Upper lobe of left lung (tissue), 6 donors: ENCODE data around the gene STAT4. TPM values are rescaled to one million over a fixed set of nuclear protein-coding genes. Genes with fewer than 3 reads are reported as not detected.

Source experiments
- ATAC-seq, 2 donors: fragments of 200-7000 bp; cut with Tn5 transposase; one replicate each; pipeline ENCODE4 v1.9.1; 2022; ENCODE audit warnings: mild to moderate bottlenecking in 2 of 2, moderate library complexity in 2 of 2; ENCODE audit not compliant: low FRiP score in 2 of 2
- DNase-seq, 2 donors: peaks; one replicate each; pipeline ENCODE4 v3.0.0-alpha.2; 2019 to 2020
- H3K27ac ChIP-seq, 4 donors: fragments of 200-600 bp; sonication (generic); one replicate each; pipeline ENCODE4 v1.5.1; 2016 to 2019
- H3K27me3 ChIP-seq, 4 donors: fragments of 200-600 bp; sonication (generic); one replicate each; pipeline ENCODE4 v1.5.1; 2017 to 2019
- H3K36me3 ChIP-seq, 4 donors: fragments of 200-600 bp; sonication (generic); one replicate each; pipeline ENCODE4 v1.5.1; 2016 to 2019
- H3K4me1 ChIP-seq, 4 donors: fragments of 200-600 bp; sonication (generic); one replicate each; pipeline ENCODE4 v1.5.1; 2018 to 2019
- H3K4me3 ChIP-seq, 4 donors: fragments of 200-600 bp; sonication (generic); one replicate each; pipeline ENCODE4 v1.5.1; 2017 to 2019; ENCODE audit warnings: mild to moderate bottlenecking in 2 of 4, moderate library complexity in 1 of 4
- H3K9me3 ChIP-seq, 4 donors: fragments of 200-600 bp; sonication (generic); one replicate each; pipeline ENCODE4 v1.5.1; 2018 to 2019
- EP300 ChIP-seq, 4 donors: sonication (generic); formaldehyde crosslinking; IDR thresholded peaks; one replicate each; pipeline ENCODE4 v1.5.1; 2017; ENCODE audit warnings: antibody characterized with exemption in 4 of 4, control low read depth in 2 of 4
- POLR2A ChIP-seq, 4 donors: fragments of 450-650 bp; IDR thresholded peaks; one replicate each; pipeline ENCODE4 v1.5.1; 2016 to 2017; ENCODE audit warnings: antibody characterized with exemption in 4 of 4, mild to moderate bottlenecking in 2 of 4
- POLR2AphosphoS5 ChIP-seq, 2 donors: sonication (generic); formaldehyde crosslinking; IDR thresholded peaks; one replicate each; pipeline ENCODE4 v1.5.1; 2017; ENCODE audit warnings: antibody characterized with exemption in 2 of 2
- WGBS, 2 donors: methylation state at CpG; one replicate each; pipeline ENCODE4 v1.1.5; 2017 to 2018; 5-methylcytosine and 5-hydroxymethylcytosine counted together
- total RNA-seq, 6 donors: library from RNA; depleted of rRNA in 4 of 6; stranded (reverse); fragments of >200 nt in 4 of 6; gene quantifications; one replicate each; pipeline versions ENCODE4 v1.1.0 to v1.2.1, GENCODE V29; 2016 to 2021
- TF ChIP-seq, protein P1 (sequence below), 6 experiments: fragments of 450-650 bp in 4 of 6; fragments of 200-600 bp in 2 of 6; sonication (generic) in 2 of 6; IDR thresholded peaks; one replicate each; pipeline ENCODE4 v1.5.1; 2016 to 2019; ENCODE audit warnings: antibody characterized with exemption in 6 of 6
- donor health status: DM: no; HTN: no; CAD: no; lungs with moderate emphysema.
- donor health status: DM: no; HTN: yes; CAD: no; lungs with severe emphysema.

The STAT4 gene
- total RNA-seq, 6 donors from 2014 or later = 3.6 to 11.9 (median 6.0) TPM

DNA sequence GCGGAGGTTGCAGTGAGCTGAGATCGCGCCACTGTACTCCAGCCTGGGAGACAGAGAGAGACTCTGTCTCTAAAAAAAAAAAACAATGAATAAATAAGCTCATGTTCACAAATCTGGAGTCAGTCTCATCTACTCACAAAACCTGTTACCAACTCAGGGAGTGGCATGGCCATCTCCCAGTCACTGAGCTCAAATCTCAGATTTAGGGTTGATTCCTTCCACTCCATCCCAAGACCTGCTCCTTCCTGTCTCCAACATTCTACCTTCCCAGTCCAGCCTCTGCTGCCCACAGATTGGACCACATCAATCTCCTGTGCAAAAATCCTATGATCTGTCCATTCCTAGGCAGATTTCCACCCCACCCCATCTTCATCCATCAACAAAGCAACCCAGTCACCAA lies 138.4 kb downstream of the STAT4 start:
- TF ChIP-seq POLR2A (IDR thresholded peaks at IDR 0.05) = no peak
- Histone ChIP-seq H3K4me3 (peak overlapping the region in 3 of 4 donors; percentile 81 to 88 (median 87)), H3K4me1 (peaks cover 33 to 53% (median 41%) of the 10 kb centered on the region in 4 donors), H3K27me3 (no peaks in the 10 kb centered on the region), H3K36me3 (peaks cover under 1 to 31% (median 10%) of the 10 kb centered on the region in 4 donors), H3K27ac (peak overlapping the region; percentile 90 to 97 (median 93)), H3K9me3 (no peaks in the 10 kb centered on the region)
- 43 to 94% methylated on average over 3 of the region's 3 CpGs for WGBS, 2 donors
- no peak for DNase-seq
- ATAC-seq = no peak

- H3K27me3 ChIP-seq = no peaks in the 10 kb centered on the region
- H3K4me1 ChIP-seq = peaks cover 33 to 53% (median 41%) of the 10 kb centered on the region in 4 donors
- peak overlapping the region in 2 of 4 donors; percentile 87 to 88 for H3K4me3 ChIP-seq
- DNase-seq (no peak), ATAC-seq (no peak)
- 76 to 77% methylated on average over 12 to 14 of the region's 14 CpGs for WGBS, 2 donors
- H3K9me3 ChIP-seq = no peaks in the 10 kb centered on the region
- H3K27ac ChIP-seq = peak overlapping the region in 1 of 4 donors; percentile 95
- TF ChIP-seq POLR2AphosphoS5 (IDR thresholded peaks at IDR 0.05) = no peak
- TF ChIP-seq, protein P1, sequence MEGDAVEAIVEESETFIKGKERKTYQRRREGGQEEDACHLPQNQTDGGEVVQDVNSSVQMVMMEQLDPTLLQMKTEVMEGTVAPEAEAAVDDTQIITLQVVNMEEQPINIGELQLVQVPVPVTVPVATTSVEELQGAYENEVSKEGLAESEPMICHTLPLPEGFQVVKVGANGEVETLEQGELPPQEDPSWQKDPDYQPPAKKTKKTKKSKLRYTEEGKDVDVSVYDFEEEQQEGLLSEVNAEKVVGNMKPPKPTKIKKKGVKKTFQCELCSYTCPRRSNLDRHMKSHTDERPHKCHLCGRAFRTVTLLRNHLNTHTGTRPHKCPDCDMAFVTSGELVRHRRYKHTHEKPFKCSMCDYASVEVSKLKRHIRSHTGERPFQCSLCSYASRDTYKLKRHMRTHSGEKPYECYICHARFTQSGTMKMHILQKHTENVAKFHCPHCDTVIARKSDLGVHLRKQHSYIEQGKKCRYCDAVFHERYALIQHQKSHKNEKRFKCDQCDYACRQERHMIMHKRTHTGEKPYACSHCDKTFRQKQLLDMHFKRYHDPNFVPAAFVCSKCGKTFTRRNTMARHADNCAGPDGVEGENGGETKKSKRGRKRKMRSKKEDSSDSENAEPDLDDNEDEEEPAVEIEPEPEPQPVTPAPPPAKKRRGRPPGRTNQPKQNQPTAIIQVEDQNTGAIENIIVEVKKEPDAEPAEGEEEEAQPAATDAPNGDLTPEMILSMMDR (IDR thresholded peaks at IDR 0.05) = no peak
- no peak for TF ChIP-seq EP300 (IDR thresholded peaks at IDR 0.05)
- TF ChIP-seq POLR2A (IDR thresholded peaks at IDR 0.05) = no peak
- H3K36me3 ChIP-seq = peaks cover 12 to 42% (median 22%) of the 10 kb centered on the region in 4 donors
Measured at GRCh38 chr2:191010887-191011885, 139.6 kb downstream of the STAT4 start.

DNA sequence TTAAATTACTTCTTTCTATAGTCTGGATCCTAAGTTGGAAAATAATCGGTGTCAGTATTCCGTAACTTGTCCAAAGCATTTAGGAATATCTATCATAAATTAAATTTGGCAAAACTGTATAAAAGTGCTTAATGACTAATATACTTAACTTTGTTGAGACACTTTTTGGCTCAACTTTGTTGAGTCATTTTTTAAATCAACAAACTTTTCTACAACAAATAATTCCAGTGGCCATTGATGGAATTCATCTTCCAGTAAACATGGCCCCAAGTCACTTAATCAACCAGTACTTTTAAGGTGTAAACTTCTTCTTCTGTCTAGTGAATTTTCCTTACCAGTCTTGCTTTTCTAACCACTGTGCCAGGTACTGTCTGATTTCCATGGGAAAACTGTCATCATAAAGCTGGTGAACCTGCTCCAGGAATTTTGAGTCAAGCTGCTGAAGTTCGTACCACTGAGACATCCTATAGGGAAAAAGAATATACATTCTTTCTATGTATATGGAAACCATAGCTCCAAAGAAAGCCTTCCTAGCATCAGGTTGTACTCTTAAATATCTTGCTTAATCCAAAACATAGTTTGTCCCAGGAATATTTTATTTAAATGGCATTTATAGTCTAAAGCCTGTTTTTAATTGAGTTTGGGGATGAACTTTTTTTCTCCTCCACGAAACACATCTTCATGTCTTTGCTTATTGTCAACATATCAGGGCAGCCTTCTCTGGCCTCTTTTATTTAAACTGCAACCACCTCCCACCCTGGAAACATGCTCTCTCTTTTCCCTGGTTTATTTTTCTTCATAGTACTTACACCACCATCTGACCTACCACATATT lies 141.0 kb downstream of the STAT4 start:
- TF ChIP-seq POLR2A (IDR thresholded peaks at IDR 0.05) = no peak
- TF ChIP-seq POLR2AphosphoS5 (IDR thresholded peaks at IDR 0.05) = no peak
- TF ChIP-seq, protein P1 (IDR thresholded peaks at IDR 0.05) = no peak
- no peak for TF ChIP-seq EP300 (IDR thresholded peaks at IDR 0.05)
- ATAC-seq (no peak), DNase-seq (no peak)
- no peaks in the 10 kb centered on the region for H3K9me3 ChIP-seq
- no peaks in the 10 kb centered on the region for H3K27me3 ChIP-seq
- H3K4me3 ChIP-seq = no peak overlapping the region
- H3K4me1 ChIP-seq = peaks cover 30 to 50% (median 35%) of the 10 kb centered on the region in 4 donors
- peaks cover 16 to 56% (median 36%) of the 10 kb centered on the region in 4 donors for H3K36me3 ChIP-seq
- no peak overlapping the region for H3K27ac ChIP-seq
- 98% methylated on average over 4 of the region's 4 CpGs for WGBS, 2 donors

DNA sequence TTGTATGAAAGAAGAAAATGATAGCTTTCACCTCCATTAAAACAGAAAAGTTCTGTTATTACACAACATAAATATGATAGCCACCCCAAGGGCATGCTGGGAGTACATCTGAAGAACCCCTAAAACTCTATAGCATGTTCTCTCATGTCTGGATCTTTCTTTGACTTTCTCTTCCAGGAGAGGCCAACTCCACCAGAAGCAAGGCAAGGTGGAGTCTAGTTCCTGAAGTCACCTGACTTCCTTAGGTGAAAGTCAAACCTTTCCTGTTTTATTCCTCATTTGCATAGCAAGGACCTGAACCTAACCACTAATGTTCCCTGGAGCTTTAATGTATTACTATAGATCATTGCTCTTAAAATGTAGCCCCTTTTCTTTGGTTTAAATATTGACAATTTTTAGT lies 142.5 kb downstream of the STAT4 start:
- TF ChIP-seq, protein P1 (IDR thresholded peaks at IDR 0.05) = no peak
- TF ChIP-seq POLR2AphosphoS5 (IDR thresholded peaks at IDR 0.05) = no peak
- no peak for TF ChIP-seq EP300 (IDR thresholded peaks at IDR 0.05)
- no peak for TF ChIP-seq POLR2A (IDR thresholded peaks at IDR 0.05)
- Histone ChIP-seq H3K27ac (no peak overlapping the region), H3K4me3 (no peak overlapping the region), H3K4me1 (peaks cover 28 to 47% (median 31%) of the 10 kb centered on the region in 4 donors), H3K36me3 (peaks cover 31 to 71% (median 50%) of the 10 kb centered on the region in 4 donors), H3K9me3 (no peaks in the 10 kb centered on the region), H3K27me3 (no peaks in the 10 kb centered on the region)
- ATAC-seq (no peak), DNase-seq (no peak)
